H9 (cell line): ENCODE results near the gene B3GNT9. TPM values are rescaled to one million over a fixed set of nuclear protein-coding genes. Genes with fewer than 3 reads are reported as not detected.

Experiments
- DNase-seq: peaks from one replicate; pipeline ENCODE4 v3.0.0-alpha.2; 2017
- H2AFZ ChIP-seq: one replicate; pipeline ENCODE4 v1.6.1; 2013; ENCODE audit warnings: mild to moderate bottlenecking, low read length, control low read depth, moderate library complexity
- H2AK5ac ChIP-seq: 2 replicates; pipeline ENCODE4 v1.6.1; 2013; ENCODE audit warnings: low read length, control low read depth, mixed read lengths; ENCODE audit not compliant: insufficient read length
- H2BK120ac ChIP-seq: one replicate; pipeline ENCODE4 v1.6.1; 2013; ENCODE audit warnings: low read depth, mild to moderate bottlenecking, low read length, control low read depth, inconsistent platforms; ENCODE audit not compliant: poor library complexity, severe bottlenecking
- H2BK12ac ChIP-seq: 2 replicates; pipeline ENCODE4 v1.6.1; 2013; ENCODE audit warnings: low read length, control low read depth, mixed read lengths, low read depth; ENCODE audit not compliant: insufficient read length
- H2BK15ac ChIP-seq: 2 replicates; pipeline ENCODE4 v1.6.1; 2013; ENCODE audit warnings: low read depth, low read length, control low read depth
- H2BK20ac ChIP-seq: one replicate; pipeline ENCODE4 v1.6.1; 2013; ENCODE audit warnings: low read depth, mild to moderate bottlenecking, low read length, control low read depth, inconsistent platforms; ENCODE audit not compliant: poor library complexity, severe bottlenecking
- H2BK5ac ChIP-seq: 2 replicates; pipeline ENCODE4 v1.6.1; 2013; ENCODE audit warnings: low read length, control low read depth, mixed read lengths; ENCODE audit not compliant: insufficient read length
- H3K14ac ChIP-seq: 2 replicates; pipeline ENCODE4 v1.6.1; 2013; ENCODE audit warnings: low read length, control low read depth; ENCODE audit not compliant: insufficient read depth
- H3K18ac ChIP-seq: 2 replicates; pipeline ENCODE4 v1.6.1; 2013; ENCODE audit warnings: low read depth, mild to moderate bottlenecking, mixed read lengths, low read length, control low read depth; ENCODE audit not compliant: insufficient read length
- H3K23ac ChIP-seq: 2 replicates; pipeline ENCODE4 v1.6.1; 2013; ENCODE audit warnings: low read length, control low read depth, mixed read lengths, low read depth; ENCODE audit not compliant: insufficient read length
- H3K23me2 ChIP-seq: 2 replicates; pipeline ENCODE4 v1.6.1; 2013; ENCODE audit warnings: low read depth, mild to moderate bottlenecking, mixed read lengths, low read length, control low read depth; ENCODE audit not compliant: insufficient read length, poor library complexity, severe bottlenecking
- H3K27ac ChIP-seq: 2 replicates; pipeline ENCODE4 v1.5.1; 2013; ENCODE audit warnings: low read length, control low read depth, mixed read lengths, low read depth; ENCODE audit not compliant: insufficient read length
- H3K27me3 ChIP-seq: 2 replicates; pipeline ENCODE4 v1.6.1; 2013; ENCODE audit warnings: low read length, control low read depth, inconsistent platforms; ENCODE audit not compliant: insufficient read depth
- H3K4ac ChIP-seq: 2 replicates; pipeline ENCODE4 v1.6.1; 2013; ENCODE audit warnings: low read depth, mild to moderate bottlenecking, control low read depth, inconsistent platforms, low read length, moderate library complexity
- H3K4me1 ChIP-seq: 2 replicates; pipeline ENCODE4 v1.6.1; 2013; ENCODE audit warnings: low read length, control low read depth, inconsistent platforms; ENCODE audit not compliant: insufficient read depth
- H3K4me2 ChIP-seq: 2 replicates; pipeline ENCODE4 v1.6.1; 2013; ENCODE audit warnings: low read length, control low read depth, mixed read lengths; ENCODE audit not compliant: insufficient read length, insufficient read depth
- H3K56ac ChIP-seq: 2 replicates; pipeline ENCODE4 v1.6.1; 2013; ENCODE audit warnings: low read depth, mild to moderate bottlenecking, mixed read lengths, low read length, control low read depth; ENCODE audit not compliant: insufficient read length
- H3K79me1 ChIP-seq: 2 replicates; pipeline ENCODE4 v1.6.1; 2013; ENCODE audit warnings: low read depth, mild to moderate bottlenecking, moderate library complexity, low read length, control low read depth, inconsistent platforms; ENCODE audit not compliant: insufficient read depth, poor library complexity, severe bottlenecking
- H3K79me2 ChIP-seq: 2 replicates; pipeline ENCODE4 v1.6.1; 2013; ENCODE audit warnings: low read length, control low read depth, inconsistent platforms; ENCODE audit not compliant: insufficient read depth
- H3K9ac ChIP-seq: 2 replicates; pipeline ENCODE4 v1.6.1; 2013; ENCODE audit warnings: low read length, control low read depth, mixed read lengths; ENCODE audit not compliant: insufficient read length; ENCODE audit errors: extremely low read depth
- H3K9me3 ChIP-seq: one replicate; pipeline ENCODE4 v1.6.1; 2013; ENCODE audit warnings: low read depth, low read length, inconsistent platforms; ENCODE audit not compliant: control insufficient read depth
- H3T11ph ChIP-seq: one replicate; pipeline ENCODE4 v1.6.1; 2013; ENCODE audit warnings: mild to moderate bottlenecking, low read length, control low read depth, inconsistent platforms
- H4K20me1 ChIP-seq: one replicate; pipeline ENCODE4 v1.6.1; 2013; ENCODE audit not compliant: control insufficient read depth, insufficient read length, insufficient read depth
- H4K5ac ChIP-seq: 2 replicates; pipeline ENCODE4 v1.6.1; 2013; ENCODE audit warnings: low read depth, mild to moderate bottlenecking, mixed read lengths, low read length, control low read depth; ENCODE audit not compliant: insufficient read length
- H4K8ac ChIP-seq: replicated peaks from 2 replicates; pipeline ENCODE4 v1.6.1; 2013; ENCODE audit warnings: low read length, control low read depth, mixed read lengths, low read depth; ENCODE audit not compliant: insufficient read length
- H4K91ac ChIP-seq: 2 replicates; pipeline ENCODE4 v1.6.1; 2013; ENCODE audit warnings: low read depth, mild to moderate bottlenecking, moderate library complexity, mixed read lengths, low read length, control low read depth; ENCODE audit not compliant: insufficient read length
- H3K27ac Mint-ChIP-seq, 3 experiments: 2 replicates in 2 of 3; 3 replicates in 1 of 3; pipeline ENCODE4 v1.8.0; 2020 to 2021; ENCODE audit warnings: mixed read lengths in 3 of 3, mild to moderate bottlenecking in 1 of 3, moderate library complexity in 1 of 3
- H3K27me3 Mint-ChIP-seq: 2 replicates; pipeline ENCODE4 v1.8.0; 2021; ENCODE audit warnings: low read depth, mild to moderate bottlenecking, moderate library complexity, mixed read lengths
- H3K36me3 Mint-ChIP-seq, 3 experiments: 2 replicates in 2 of 3; 3 replicates in 1 of 3; pipeline ENCODE4 v1.8.0; 2020 to 2021; ENCODE audit warnings: low read depth in 3 of 3, mixed read lengths in 3 of 3; ENCODE audit not compliant: insufficient read depth in 1 of 3
- H3K4me1 Mint-ChIP-seq, 2 experiments: 2 replicates each; pipeline ENCODE4 v1.8.0; 2020; ENCODE audit warnings: mixed read lengths in 2 of 2
- H3K4me3 Mint-ChIP-seq, 2 experiments: 2 replicates in 1 of 2; 3 replicates in 1 of 2; pipeline ENCODE4 v1.8.0; 2020 to 2021; ENCODE audit warnings: mild to moderate bottlenecking in 2 of 2, mixed read lengths in 2 of 2, moderate library complexity in 1 of 2
- H3K9me3 Mint-ChIP-seq, 2 experiments: 2 replicates in 1 of 2; 3 replicates in 1 of 2; pipeline ENCODE4 v1.8.0; 2020; ENCODE audit warnings: mild to moderate bottlenecking in 2 of 2, mixed read lengths in 2 of 2, moderate library complexity in 1 of 2
- WGBS: extraction: QIAGEN DNeasy Blood & Tissue Kit; methylation state at CpG from one replicate; pipeline ENCODE4 v1.1.7; 2013; ENCODE audit warnings: missing lambda C conversion rate, low lambda C conversion rate, mixed read lengths; ENCODE audit not compliant: insufficient read length; ENCODE audit errors: extremely low coverage; 5-methylcytosine and 5-hydroxymethylcytosine counted together
- total RNA-seq: library from RNA; stranded (reverse); gene quantifications from 2 replicates; pipeline ENCODE4 v1.2.1, GENCODE V29; 2021
- TF ChIP-seq, protein P1 (sequence below): fragments of 200-600 bp; sonication (generic); conservative IDR thresholded peaks from 3 replicates; pipeline ENCODE4 v1.8.0; 2021; ENCODE audit warnings: antibody characterized with exemption, mild to moderate bottlenecking

Gene B3GNT9
- total RNA-seq, 1 experiment from 2014 or later = 11.2 TPM

DNA sequence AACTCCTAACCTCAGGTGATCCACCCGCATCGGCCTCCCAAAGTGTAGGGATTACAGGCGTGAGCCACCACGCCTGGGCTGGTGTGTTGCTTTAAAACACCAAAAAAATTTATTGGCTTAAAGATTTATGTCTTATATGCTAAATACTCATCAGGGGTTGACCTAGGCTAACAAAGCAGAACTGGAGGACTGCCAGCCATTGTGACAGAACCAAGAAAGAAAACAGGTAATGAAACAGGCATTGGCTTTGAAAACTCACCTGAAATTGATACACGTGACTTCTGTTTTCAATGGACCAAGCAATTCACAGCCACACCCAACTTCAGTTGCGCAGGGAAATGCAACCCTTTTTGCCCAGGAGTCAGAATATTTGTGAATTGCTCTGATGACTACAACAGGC lies 46.0 kb downstream of the B3GNT9 start:
- no CpG with 5 or more reads among the region's 6 CpGs for WGBS
- no peak overlapping the region for H2AFZ ChIP-seq
- H4K5ac ChIP-seq = no peak overlapping the region

More for the DNA sequence above, 46.0 kb downstream of the B3GNT9 start:
- Histone ChIP-seq H3K56ac (no peak overlapping the region), H3K4me1 (no peaks in the 10 kb centered on the region), H3T11ph (no peak overlapping the region), H2BK12ac (no peak overlapping the region), H2BK20ac (no peak overlapping the region), H3K23ac (no peak overlapping the region), H3K79me2 (no peaks in the 10 kb centered on the region), H3K9ac (no peak overlapping the region), H3K79me1 (no peaks in the 10 kb centered on the region), H3K14ac (no peak overlapping the region), H4K91ac (no peak overlapping the region), H3K9me3 (no peaks in the 10 kb centered on the region), H2BK15ac (no peak overlapping the region), H2BK5ac (no peak overlapping the region), H4K8ac (no peak overlapping the region), H3K23me2 (peaks cover 5% of the 10 kb centered on the region), H3K4ac (no peak overlapping the region), H3K18ac (no peak overlapping the region), H2BK120ac (no peak overlapping the region), H3K27me3 (no peaks in the 10 kb centered on the region), H2AK5ac (no peak overlapping the region), H3K4me2 (no peak overlapping the region), H4K20me1 (no peaks in the 10 kb centered on the region), H3K27ac (no peak overlapping the region)
- TF ChIP-seq, protein P1, sequence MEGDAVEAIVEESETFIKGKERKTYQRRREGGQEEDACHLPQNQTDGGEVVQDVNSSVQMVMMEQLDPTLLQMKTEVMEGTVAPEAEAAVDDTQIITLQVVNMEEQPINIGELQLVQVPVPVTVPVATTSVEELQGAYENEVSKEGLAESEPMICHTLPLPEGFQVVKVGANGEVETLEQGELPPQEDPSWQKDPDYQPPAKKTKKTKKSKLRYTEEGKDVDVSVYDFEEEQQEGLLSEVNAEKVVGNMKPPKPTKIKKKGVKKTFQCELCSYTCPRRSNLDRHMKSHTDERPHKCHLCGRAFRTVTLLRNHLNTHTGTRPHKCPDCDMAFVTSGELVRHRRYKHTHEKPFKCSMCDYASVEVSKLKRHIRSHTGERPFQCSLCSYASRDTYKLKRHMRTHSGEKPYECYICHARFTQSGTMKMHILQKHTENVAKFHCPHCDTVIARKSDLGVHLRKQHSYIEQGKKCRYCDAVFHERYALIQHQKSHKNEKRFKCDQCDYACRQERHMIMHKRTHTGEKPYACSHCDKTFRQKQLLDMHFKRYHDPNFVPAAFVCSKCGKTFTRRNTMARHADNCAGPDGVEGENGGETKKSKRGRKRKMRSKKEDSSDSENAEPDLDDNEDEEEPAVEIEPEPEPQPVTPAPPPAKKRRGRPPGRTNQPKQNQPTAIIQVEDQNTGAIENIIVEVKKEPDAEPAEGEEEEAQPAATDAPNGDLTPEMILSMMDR = no peak
- Mint-ChIP-seq H3K36me3 (peaks cover 0 to 5% (median 0%) of the 10 kb centered on the region in 3 experiments; a peak in 2 of 7 replicates), H3K27me3 (peaks cover 1% of the 10 kb centered on the region), H3K4me1 (peaks cover 10 to 13% of the 10 kb centered on the region in 2 experiments; a peak in 3 of 4 replicates), H3K27ac (no peak overlapping the region), H3K4me3 (no peak overlapping the region), H3K9me3 (no peaks in the 10 kb centered on the region; a peak in 1 of 5 replicates)
- no peak for DNase-seq
